Activated CD8-positive, alpha-beta memory T cell treated with anti-CD3 and anti-CD28 coated beads for 24 hours (primary cell): ENCODE data around the gene PACRG.

ENCODE experiments used
- DNase-seq: peaks from one replicate; pipeline ENCODE4 v3.0.0-alpha.2; 2020

Gene PACRG

GRCh38 chr6:163341224-163342061 lies 613.7 kb downstream of the PACRG start:
- no peak for DNase-seq

DNA sequence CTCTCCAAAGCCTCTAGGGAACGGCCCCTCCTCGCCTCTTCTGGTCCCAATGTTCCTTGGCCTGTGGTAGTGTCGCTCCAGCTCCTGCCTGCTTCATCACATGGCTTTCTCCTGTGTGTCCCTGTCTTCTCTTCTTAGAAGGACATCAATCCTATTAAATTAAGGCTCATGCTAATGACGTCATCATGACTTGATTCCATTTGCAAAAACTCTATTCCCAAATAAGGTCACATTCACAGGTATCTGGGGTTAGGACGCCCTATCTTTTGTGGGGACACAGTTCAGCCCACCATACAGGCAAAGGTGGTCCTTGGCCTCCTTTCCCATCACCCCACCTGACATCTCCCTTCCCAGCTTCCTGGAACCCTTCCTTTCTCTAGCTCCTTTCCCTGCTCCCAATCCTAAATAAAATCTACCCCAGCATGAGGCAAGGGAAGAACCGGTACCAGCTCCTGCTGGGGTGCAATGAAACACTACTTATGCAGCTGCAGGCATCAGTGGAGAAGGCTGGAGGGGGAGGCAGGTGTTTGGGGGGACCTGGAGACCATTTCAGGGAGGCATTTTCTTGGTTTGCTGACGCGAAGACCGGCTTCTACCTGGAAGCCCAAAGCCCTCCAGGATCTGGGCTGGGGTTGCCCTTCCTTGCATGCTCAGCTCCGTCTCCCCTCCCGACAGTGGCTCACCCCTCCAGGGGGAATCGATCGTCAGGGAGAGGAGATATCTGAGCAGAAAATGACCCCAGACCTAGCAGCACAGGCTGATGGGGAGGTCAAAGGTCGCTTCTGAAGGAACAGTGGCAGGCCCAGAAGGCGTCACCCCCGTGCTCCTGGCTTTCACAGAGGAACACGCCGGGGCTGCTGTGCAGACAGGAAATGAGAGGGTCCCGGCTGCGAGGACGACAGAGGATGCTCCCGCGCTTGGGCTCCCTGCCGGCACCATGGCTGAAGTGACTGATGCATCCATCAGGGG lies 615.1 kb downstream of the PACRG start:
- no peak for DNase-seq

GRCh38 chr6:163343609-163344008 lies 615.8 kb downstream of the PACRG start:
- no peak for DNase-seq

GRCh38 chr6:163344411-163344810 lies 616.6 kb downstream of the PACRG start:
- no peak for DNase-seq

- DNase-seq, result no peak
Measured at GRCh38 chr6:163345931-163346330, 618.2 kb downstream of the PACRG start.

DNA sequence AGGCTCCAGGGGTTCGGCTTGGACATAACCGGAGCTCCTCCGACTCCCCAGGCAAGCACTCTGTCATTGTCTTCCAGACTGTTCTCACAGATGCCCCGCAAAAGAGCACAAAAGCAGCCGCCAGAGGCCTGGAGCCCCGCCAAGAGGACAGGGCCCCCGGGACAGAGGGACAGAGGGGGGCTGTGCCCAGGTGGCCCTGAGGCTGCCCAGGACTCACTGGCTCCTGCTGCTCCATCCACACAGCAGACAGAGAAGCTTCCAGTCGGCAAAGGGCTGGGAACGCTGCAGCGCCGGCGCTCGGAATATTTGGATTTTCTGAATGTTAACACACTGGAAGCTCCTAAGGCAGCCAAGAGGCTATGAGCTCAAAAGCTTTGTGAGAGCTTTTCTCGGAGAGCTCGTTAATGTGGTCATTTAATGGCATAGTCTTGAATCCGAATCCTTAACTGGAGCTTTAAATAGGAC lies 618.8 kb downstream of the PACRG start:
- DNase-seq, result no peak

- DNase-seq, result no peak
Measured at GRCh38 chr6:163347021-163347446, 619.3 kb downstream of the PACRG start.

DNA sequence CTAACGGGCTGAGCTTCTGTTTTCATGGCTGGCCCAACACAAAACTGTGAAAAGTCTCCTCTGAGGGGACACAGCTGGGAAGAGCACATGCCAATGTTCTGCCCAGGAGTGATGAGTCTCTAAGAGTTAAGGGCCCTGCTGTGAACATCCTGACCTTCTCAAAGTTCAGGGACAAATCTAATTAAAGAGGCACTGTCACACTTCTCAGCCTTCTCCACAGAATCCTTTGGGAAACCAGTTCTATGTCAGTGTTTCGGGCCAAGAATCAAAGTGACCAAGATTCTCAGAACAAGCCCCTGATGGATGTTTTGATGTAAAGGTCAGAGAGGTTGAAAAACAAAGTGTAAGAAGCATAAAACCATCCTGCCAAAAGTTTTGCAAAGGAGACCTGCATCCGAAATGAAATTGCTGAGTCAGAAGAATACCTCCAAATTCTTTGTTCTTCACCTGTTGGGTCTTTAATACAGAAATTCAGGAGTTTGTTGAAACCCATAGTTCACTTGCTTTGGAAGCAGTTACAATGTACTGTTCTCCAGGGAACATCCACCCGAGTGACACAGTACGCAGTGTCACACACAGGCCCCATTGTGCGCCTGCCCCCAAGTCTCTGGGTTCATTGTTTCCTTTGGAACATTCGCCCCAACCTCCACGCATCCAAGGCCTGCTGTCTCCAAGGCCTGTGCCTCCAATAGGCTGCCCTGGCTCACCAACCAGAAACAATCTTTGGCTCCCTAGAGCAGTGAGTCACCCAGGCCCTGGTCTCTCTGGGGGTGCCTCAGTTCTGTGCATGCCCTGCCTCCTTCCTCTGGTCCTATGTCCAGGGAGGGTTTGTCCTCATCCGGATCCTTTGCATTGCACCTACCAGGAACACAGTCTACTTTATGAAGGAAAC lies 621.3 kb downstream of the PACRG start:
- no peak for DNase-seq

- DNase-seq, result no peak
Measured at GRCh38 chr6:163349696-163350095, 621.9 kb downstream of the PACRG start.

- no peak for DNase-seq
Measured at GRCh38 chr6:163351013-163351412, 623.2 kb downstream of the PACRG start.

GRCh38 chr6:163352011-163352685 lies 624.4 kb downstream of the PACRG start:
- no peak for DNase-seq

GRCh38 chr6:163352966-163353365 lies 625.2 kb downstream of the PACRG start:
- no peak for DNase-seq

DNA sequence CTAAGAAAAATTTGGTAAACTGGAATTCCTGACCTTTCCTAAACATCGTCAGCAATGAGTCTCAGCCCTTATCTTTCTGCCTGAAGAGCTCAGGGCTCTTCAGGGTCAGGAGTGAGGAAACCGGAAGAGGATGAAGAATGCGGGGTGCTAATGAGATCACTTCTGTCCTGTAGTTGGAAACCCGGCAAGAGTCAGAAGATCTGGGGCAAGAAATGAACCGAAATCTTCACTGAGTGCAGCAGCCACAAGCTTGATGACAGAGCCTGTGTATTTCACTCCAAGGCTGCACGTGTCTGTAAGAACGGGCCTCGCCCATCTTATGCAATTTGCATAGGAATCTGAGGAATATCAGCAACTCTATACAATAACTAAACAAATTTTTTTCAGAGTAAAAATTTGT lies 626.3 kb downstream of the PACRG start:
- DNase-seq, result no peak

GRCh38 chr6:163354761-163355425 lies 627.1 kb downstream of the PACRG start:
- no peak for DNase-seq

DNA sequence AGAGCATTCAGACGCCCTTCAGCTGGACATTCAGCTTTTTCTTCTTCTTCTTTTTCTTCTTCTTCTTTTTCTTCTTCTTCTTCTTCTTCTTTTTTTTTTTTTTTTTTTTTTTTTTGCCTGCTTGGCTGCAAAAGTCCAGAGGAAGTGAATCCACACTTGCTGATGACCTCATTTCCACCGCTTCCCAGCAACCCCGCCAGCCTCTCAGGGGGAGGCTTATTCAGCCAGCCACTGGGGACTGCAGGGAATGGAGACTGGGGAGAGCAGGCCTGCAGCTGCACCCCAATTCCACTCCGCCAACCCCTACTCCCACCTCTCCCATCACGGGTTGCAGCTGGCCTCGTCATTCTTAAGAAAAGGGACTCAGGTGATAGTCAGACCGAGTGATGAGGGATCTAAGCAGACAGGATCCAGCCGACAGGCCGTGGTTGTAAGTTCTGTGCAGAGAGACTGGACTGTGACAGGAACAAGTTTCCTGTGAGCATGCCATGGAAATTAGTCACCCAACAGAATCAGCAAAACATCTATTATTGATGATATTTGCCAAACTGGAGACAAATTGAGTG lies 627.7 kb downstream of the PACRG start:
- no peak for DNase-seq

DNA sequence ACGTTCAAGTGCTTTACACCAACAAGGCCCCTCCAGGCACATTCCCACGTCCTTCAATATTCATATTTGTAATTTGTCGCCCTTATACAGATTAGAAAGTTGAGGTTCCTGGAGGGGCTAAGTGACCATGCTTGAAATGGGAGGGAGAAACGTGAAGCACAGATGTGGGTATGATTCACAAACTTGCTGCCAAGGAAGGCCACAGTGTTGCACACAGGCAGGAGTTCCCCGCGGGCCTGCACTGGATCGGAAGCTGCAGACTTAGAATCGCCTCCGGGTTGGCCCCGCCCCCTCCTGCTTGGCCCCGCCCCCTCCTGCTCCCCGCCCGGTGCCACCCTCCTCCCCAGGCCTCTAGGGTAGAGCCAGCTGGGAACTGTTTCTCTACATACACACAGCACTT lies 628.5 kb downstream of the PACRG start:
- no peak for DNase-seq

DNA sequence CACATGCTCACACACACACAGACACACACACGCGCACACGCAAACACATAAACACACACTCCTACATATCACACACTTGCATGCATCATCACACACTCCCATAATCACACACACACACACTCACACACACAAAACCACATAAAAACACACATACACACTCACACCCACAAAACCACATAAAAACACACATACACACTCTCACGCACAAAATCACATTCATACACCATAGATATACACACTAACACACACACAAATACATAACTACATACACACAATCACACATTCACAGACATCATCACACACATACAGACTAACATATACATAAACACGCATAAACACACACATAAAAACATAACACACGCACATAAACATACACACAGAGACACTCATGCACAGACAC lies 629.0 kb downstream of the PACRG start:
- DNase-seq, result no peak

GRCh38 chr6:163364641-163365040 lies 636.9 kb downstream of the PACRG start:
- DNase-seq, result no peak
